ENCODE results near the gene RCC2.

The RCC2 gene

DNA sequence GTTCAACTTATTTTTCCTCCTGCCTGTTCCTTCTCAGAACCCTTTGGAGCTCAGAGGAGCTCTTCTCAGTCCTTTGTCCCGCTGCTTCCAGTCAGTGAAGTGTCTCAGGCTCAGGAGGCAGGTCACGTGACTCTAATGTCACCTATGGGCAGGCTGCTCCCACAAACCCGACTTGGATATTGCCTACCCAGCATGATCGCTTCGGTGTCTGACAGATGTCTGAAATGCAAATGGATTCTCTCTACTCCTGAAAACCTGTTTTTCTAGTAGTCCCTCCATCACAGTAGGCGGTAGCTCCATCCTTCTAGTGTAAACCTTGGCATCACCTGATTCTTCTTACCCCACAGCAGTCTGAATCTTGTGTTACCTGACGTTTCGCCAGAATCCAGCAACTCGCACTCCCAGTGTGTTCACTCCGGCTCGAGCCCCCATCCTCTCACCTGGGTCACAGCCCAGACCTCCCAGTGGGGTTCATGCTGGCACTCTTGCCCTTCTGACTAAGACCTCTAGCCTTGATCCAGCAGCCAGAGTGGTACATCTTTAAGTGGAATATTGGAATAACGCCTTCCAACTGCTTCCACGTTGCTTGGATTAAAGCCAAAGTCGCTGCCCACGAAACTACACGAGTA lies 62.0 kb downstream of the RCC2 start:
- Histone ChIP-seq H3K4me1 (ENCODE audit: control insufficient read depth, insufficient read depth, low read length) (no peaks in the 10 kb centered on the region), H3K36me3 (ENCODE audit: control insufficient read depth, insufficient read depth, low read length) (no peaks in the 10 kb centered on the region), H3K27ac (ENCODE audit: low read depth, low read length) (no peak overlapping the region), H3K27me3 (ENCODE audit: control insufficient read depth, insufficient read depth, low read length) (no peaks in the 10 kb centered on the region), H3K9ac (ENCODE audit: low read length) (no peak overlapping the region), H3K4me3 (ENCODE audit: low read length) (no peak overlapping the region)

DNA sequence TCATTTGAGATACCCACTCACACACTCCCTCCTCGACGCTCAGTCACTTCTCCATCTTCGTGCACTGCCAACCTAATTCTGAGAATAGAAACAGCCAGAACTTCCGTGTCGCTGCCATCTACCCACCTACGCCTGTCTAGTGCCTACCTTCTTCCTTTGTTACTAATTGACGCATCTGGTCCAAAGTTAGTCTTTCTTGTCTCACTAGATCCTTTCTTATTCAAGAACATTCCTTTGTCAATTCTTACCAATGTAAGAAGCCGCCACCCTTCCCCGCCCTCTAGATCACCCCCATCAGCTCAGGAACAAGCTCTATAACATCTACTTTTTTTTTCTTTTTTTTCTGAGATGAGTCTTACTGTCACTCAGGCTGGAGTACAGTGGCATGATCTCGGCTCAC lies 63.8 kb downstream of the RCC2 start:
- Histone ChIP-seq H3K4me1 (ENCODE audit: control insufficient read depth, insufficient read depth, low read length) (no peaks in the 10 kb centered on the region), H3K27ac (ENCODE audit: low read depth, low read length) (no peak overlapping the region), H3K9ac (ENCODE audit: low read length) (no peak overlapping the region), H3K36me3 (ENCODE audit: control insufficient read depth, insufficient read depth, low read length) (no peaks in the 10 kb centered on the region), H3K27me3 (ENCODE audit: control insufficient read depth, insufficient read depth, low read length) (no peaks in the 10 kb centered on the region), H3K4me3 (ENCODE audit: low read length) (no peak overlapping the region)

DNA sequence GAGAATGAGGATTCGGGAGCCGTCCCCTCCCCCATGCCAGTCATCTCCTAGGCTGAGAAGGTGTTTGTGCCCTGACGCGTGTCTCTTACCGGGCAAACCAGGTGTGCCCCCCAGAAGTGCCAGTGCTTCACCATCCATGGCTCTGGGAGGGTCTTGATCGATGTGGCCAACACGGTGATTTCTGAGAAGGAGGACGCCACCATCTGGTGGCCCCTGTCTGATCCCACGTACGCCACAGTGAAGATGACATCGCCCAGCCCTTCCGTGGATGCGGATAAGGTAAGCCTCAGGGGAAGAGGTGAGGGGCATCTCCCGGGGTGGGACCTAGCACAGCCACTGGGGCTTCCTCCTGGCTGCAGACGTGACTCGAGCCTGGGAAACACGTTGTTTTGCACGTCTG lies 66.5 kb downstream of the RCC2 start:
- H3K4me3 ChIP-seq (ENCODE audit: low read length): no peak overlapping the region

DNA sequence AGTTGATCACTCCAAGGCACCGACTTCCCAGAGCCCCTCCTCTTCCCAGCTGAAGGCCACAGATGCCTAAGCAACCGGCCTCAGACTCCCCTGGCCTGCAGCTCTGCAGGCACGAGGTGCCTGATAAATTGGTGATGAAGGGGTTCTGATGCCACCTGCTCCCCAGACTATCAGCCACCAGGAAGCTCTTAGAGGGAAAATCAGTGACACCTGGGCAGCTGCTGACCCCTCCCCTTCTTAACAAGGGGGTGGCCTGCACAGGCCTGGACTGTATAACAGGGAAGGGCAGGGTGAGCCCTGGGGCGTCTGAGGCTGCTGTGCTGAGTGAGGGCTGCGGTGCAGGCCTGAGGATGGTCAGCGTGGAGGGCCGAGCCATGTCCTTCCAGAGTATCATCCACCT lies 67.6 kb downstream of the RCC2 start, which contains the start of gene PADI6:
Gene PADI6, plus strand, starts transcription at position 301 of the 400 bp plus-strand sequence. Its CDS starts 50 bp downstream, at position 351.
- H3K4me1 ChIP-seq (ENCODE audit: control insufficient read depth, insufficient read depth, low read length): no peaks in the 10 kb centered on the region
- no peaks in the 10 kb centered on the region for H3K27me3 ChIP-seq (ENCODE audit: control insufficient read depth, insufficient read depth, low read length)
- no peak within 1 kb of the TSS for H3K4me3 ChIP-seq (ENCODE audit: low read length)
- H3K9ac ChIP-seq (ENCODE audit: low read length): no peak within 1 kb of the TSS
- H3K27ac ChIP-seq (ENCODE audit: low read depth, low read length): no peak within 1 kb of the TSS
- H3K36me3 ChIP-seq (ENCODE audit: control insufficient read depth, insufficient read depth, low read length): no peaks in the 10 kb centered on the region

More for the DNA sequence above, 66.5 kb downstream of the RCC2 start:
- H3K27ac ChIP-seq (ENCODE audit: low read depth, low read length): no peak overlapping the region
- H3K36me3 ChIP-seq (ENCODE audit: control insufficient read depth, insufficient read depth, low read length): no peaks in the 10 kb centered on the region
- H3K4me1 ChIP-seq (ENCODE audit: control insufficient read depth, insufficient read depth, low read length): no peaks in the 10 kb centered on the region
- no peak overlapping the region for H3K9ac ChIP-seq (ENCODE audit: low read length)
- H3K27me3 ChIP-seq (ENCODE audit: control insufficient read depth, insufficient read depth, low read length): no peaks in the 10 kb centered on the region

DNA sequence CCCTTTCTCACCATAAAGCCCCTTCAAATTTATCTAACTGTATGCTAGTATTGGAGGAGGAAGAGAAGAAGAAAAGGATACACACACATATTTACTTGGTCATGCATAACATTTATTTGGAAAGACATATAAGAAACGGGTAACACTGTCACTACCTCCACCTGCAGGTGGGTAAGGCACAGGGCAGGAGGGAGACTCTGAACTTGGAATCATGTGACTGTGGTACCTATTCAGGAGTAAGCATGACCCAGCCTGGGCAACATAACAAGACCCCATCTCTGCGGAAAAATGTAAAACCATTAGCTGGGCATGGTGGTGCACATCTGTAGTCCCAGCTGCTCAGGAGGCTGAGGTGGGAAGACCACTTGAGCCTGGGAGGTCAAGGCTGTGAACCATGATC lies 68.9 kb downstream of the RCC2 start:
- H3K27me3 ChIP-seq (ENCODE audit: control insufficient read depth, insufficient read depth, low read length): no peaks in the 10 kb centered on the region
- H3K4me3 ChIP-seq (ENCODE audit: low read length): no peak overlapping the region
- no peak overlapping the region for H3K9ac ChIP-seq (ENCODE audit: low read length)
- no peaks in the 10 kb centered on the region for H3K36me3 ChIP-seq (ENCODE audit: control insufficient read depth, insufficient read depth, low read length)
- no peak overlapping the region for H3K27ac ChIP-seq (ENCODE audit: low read depth, low read length)
- H3K4me1 ChIP-seq (ENCODE audit: control insufficient read depth, insufficient read depth, low read length): no peaks in the 10 kb centered on the region

DNA sequence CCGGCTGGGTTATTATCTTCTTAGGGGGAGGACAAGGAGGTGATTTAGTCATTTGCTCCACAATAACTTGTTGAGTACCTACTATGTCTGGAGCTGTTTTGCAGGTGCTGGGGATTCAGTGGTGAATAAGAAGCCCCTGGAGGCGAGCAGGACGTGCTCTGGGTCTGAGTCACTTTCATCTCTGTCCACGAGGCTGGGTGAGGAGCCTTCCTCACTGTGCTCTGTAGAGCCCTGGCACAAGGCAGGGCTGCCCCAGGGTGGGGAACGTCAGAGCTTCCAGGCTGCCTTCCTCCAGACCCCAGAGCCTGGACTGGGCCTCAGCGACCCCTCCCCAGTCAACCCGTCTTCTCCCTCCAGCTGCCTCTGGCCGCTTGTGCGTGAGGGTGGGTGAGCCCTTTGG lies 70.0 kb downstream of the RCC2 start:
- Histone ChIP-seq H3K27ac (ENCODE audit: low read depth, low read length) (no peak overlapping the region), H3K27me3 (ENCODE audit: control insufficient read depth, insufficient read depth, low read length) (no peaks in the 10 kb centered on the region), H3K4me1 (ENCODE audit: control insufficient read depth, insufficient read depth, low read length) (no peaks in the 10 kb centered on the region), H3K36me3 (ENCODE audit: control insufficient read depth, insufficient read depth, low read length) (no peaks in the 10 kb centered on the region), H3K9ac (ENCODE audit: low read length) (no peak overlapping the region), H3K4me3 (ENCODE audit: low read length) (no peak overlapping the region)

DNA sequence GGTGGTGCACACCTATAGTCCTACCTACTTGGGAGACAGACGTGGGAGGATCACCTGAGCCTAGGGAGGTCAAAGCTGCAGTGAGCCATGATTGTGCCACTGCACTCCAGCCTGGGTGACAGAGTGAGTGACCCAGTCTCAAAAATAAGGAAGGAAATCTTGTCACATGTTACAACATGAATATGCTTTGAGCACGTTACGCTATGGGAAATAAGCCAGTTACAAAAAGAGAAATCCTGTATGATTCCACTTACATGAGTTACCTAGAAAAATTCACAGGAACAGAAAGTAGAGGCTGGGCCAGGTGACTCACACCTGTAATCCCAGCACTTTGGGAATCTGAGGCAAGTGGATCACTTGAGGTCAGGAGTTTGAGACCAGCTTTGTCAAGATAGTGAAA lies 74.2 kb downstream of the RCC2 start:
- H3K27me3 ChIP-seq (ENCODE audit: control insufficient read depth, insufficient read depth, low read length): no peaks in the 10 kb centered on the region
- no peaks in the 10 kb centered on the region for H3K4me1 ChIP-seq (ENCODE audit: control insufficient read depth, insufficient read depth, low read length)
- no peak overlapping the region for H3K27ac ChIP-seq (ENCODE audit: low read depth, low read length)
- no peak overlapping the region for H3K9ac ChIP-seq (ENCODE audit: low read length)
- H3K4me3 ChIP-seq (ENCODE audit: low read length): no peak overlapping the region
- H3K36me3 ChIP-seq (ENCODE audit: control insufficient read depth, insufficient read depth, low read length): no peaks in the 10 kb centered on the region

DNA sequence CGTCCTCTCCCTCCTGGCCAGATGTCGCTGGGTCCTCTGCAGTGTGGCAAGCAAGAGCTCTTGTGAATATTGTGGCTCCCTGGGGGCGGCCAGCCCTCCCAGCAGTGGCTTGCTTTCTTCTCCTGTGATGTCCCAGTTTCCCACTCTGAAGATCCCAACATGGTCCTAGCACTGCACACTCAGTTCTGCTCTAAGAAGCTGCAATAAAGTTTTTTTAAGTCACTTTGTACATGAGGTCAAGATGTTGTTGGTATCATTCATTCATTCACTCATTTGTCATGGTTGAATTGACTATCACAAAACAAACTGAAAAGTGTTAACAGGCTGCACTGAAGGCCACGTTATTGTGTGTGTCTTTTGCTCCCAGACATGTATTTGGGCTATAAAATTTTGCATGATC lies 75.7 kb downstream of the RCC2 start:
- Histone ChIP-seq H3K27ac (ENCODE audit: low read depth, low read length) (no peak overlapping the region), H3K4me3 (ENCODE audit: low read length) (no peak overlapping the region), H3K36me3 (ENCODE audit: control insufficient read depth, insufficient read depth, low read length) (no peaks in the 10 kb centered on the region), H3K9ac (ENCODE audit: low read length) (no peak overlapping the region), H3K4me1 (ENCODE audit: control insufficient read depth, insufficient read depth, low read length) (no peaks in the 10 kb centered on the region), H3K27me3 (ENCODE audit: control insufficient read depth, insufficient read depth, low read length) (no peaks in the 10 kb centered on the region)

DNA sequence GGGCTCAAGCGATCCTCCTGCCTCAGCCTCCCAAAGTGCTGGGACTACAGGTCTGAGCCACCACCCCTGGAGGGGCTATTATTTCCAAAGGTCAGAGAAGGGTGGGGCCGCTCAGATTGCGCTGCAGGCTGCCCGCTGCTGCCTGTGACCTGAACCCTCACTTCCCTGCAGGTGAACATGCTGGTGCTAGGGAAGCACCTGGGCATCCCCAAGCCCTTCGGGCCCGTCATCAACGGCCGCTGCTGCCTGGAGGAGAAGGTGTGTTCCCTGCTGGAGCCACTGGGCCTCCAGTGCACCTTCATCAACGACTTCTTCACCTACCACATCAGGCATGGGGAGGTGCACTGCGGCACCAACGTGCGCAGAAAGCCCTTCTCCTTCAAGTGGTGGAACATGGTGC lies 76.1 kb downstream of the RCC2 start:
- Histone ChIP-seq H3K4me1 (ENCODE audit: control insufficient read depth, insufficient read depth, low read length) (no peaks in the 10 kb centered on the region), H3K27me3 (ENCODE audit: control insufficient read depth, insufficient read depth, low read length) (no peaks in the 10 kb centered on the region), H3K4me3 (ENCODE audit: low read length) (no peak overlapping the region), H3K27ac (ENCODE audit: low read depth, low read length) (no peak overlapping the region), H3K9ac (ENCODE audit: low read length) (no peak overlapping the region), H3K36me3 (ENCODE audit: control insufficient read depth, insufficient read depth, low read length) (no peaks in the 10 kb centered on the region)

DNA sequence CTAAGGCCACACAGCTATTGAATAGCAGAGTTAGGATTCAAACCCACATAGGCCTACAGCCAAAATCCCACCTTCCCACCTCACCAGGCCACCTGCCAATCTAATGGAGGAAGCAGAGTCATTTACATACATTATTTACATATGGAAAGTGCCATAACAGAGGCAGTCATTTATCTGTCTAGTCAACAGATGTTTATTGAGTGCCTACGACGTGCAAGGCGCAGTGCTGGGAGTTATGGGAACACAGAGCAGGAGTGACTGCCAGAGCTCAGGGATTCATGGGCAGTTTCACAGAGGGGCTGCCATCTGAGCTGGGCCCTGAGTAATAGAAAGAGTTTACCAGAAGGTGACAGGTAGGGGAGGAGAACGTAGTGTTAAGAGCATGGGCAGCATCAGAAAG lies 77.8 kb downstream of the RCC2 start:
- Histone ChIP-seq H3K9ac (ENCODE audit: low read length) (no peak overlapping the region), H3K36me3 (ENCODE audit: control insufficient read depth, insufficient read depth, low read length) (no peaks in the 10 kb centered on the region), H3K4me1 (ENCODE audit: control insufficient read depth, insufficient read depth, low read length) (no peaks in the 10 kb centered on the region), H3K27me3 (ENCODE audit: control insufficient read depth, insufficient read depth, low read length) (no peaks in the 10 kb centered on the region), H3K27ac (ENCODE audit: low read depth, low read length) (no peak overlapping the region), H3K4me3 (ENCODE audit: low read length) (no peak overlapping the region)

DNA sequence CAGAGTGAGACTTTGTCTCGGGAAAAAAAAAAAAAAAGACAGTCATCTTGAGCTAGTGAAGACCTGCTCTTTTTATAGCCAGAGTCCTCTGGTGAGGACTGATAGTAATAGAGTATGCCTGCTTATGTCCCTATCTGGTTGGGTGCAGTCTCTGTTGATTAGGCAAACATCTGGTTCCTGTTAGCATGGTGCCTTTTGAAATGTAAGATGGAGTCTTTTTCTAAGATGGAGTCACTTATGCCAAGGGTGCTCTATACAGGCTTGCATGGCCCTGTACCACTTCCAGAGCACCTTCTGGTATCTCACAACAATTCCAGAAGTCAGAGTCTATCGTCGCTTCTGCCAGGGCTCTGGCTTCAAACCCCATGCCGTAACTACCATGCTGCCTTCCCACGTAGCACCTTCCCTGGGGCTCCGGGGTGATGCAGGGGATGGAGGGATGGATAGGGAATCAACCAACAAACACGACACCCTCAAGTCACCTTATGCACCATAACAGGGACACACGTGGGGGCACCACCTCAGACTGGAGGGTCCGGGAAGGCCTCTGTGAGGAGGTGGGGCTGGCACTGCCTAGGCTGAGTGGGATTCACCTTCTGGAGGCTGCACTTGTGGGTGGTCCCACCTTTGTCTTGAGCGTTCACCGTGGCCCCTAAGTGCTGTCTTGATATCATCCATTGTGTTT lies 79.1 kb downstream of the RCC2 start:
- H3K27me3 ChIP-seq (ENCODE audit: control insufficient read depth, insufficient read depth, low read length): no peaks in the 10 kb centered on the region
- H3K4me1 ChIP-seq (ENCODE audit: control insufficient read depth, insufficient read depth, low read length): no peaks in the 10 kb centered on the region
- H3K9ac ChIP-seq (ENCODE audit: low read length): no peak overlapping the region
- H3K4me3 ChIP-seq (ENCODE audit: low read length): no peak overlapping the region
- no peak overlapping the region for H3K27ac ChIP-seq (ENCODE audit: low read depth, low read length)
- no peaks in the 10 kb centered on the region for H3K36me3 ChIP-seq (ENCODE audit: control insufficient read depth, insufficient read depth, low read length)

DNA sequence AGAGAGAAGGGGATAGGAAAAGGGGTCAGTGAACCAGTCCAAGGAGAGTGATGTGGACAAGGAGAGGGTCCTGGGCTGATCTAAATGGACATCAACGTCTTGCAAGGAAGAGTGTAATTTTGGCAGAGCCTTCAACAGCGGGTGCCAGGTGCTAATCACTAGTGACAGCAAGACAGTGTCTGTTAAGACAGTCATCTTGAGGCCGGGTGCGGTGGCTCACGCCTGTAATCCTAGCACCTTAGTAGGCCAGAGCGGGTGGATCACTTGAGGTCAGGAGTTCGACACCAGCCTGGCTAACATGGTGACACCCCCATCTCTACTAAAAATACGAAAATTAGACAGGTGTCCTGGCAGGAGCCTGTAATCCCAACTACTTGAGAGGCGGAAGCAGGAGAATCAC lies 79.7 kb downstream of the RCC2 start:
- no peaks in the 10 kb centered on the region for H3K27me3 ChIP-seq (ENCODE audit: control insufficient read depth, insufficient read depth, low read length)
- H3K36me3 ChIP-seq (ENCODE audit: control insufficient read depth, insufficient read depth, low read length): no peaks in the 10 kb centered on the region
- H3K27ac ChIP-seq (ENCODE audit: low read depth, low read length): no peak overlapping the region
- no peak overlapping the region for H3K4me3 ChIP-seq (ENCODE audit: low read length)
- H3K9ac ChIP-seq (ENCODE audit: low read length): no peak overlapping the region
- no peaks in the 10 kb centered on the region for H3K4me1 ChIP-seq (ENCODE audit: control insufficient read depth, insufficient read depth, low read length)

DNA sequence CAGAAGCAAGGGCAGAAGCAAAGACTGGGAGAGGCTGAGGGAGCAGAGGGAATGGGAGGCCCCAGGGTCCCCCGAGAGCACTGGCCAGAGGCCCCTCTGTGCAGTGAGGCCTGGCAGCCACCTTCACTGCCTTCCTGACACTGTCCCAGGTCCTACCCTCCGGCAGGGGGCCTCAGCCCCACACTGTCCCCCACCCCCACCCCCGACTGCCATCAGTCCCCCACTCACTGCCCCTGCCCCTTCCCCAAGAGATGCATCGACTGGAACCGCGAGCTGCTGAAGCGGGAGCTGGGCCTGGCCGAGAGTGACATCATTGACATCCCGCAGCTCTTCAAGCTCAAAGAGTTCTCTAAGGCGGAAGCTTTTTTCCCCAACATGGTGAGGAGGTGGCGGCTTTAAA lies 80.4 kb downstream of the RCC2 start:
- Histone ChIP-seq H3K9ac (ENCODE audit: low read length) (no peak overlapping the region), H3K27ac (ENCODE audit: low read depth, low read length) (no peak overlapping the region), H3K27me3 (ENCODE audit: control insufficient read depth, insufficient read depth, low read length) (no peaks in the 10 kb centered on the region), H3K4me1 (ENCODE audit: control insufficient read depth, insufficient read depth, low read length) (no peaks in the 10 kb centered on the region), H3K4me3 (ENCODE audit: low read length) (no peak overlapping the region), H3K36me3 (ENCODE audit: control insufficient read depth, insufficient read depth, low read length) (no peaks in the 10 kb centered on the region)
